GM23248 (cell line): ENCODE results near the gene ZNF669. TPM values are rescaled to one million over a fixed set of nuclear protein-coding genes. Genes with fewer than 3 reads are reported as not detected.
A peak's percentile ranks its signal among the peaks of the same experiment; 100 is the strongest.

Source experiments
- DNase-seq: peaks from one replicate; pipeline ENCODE4 v3.0.0-alpha.2; 2015
- H2AFZ ChIP-seq: fragments of 200-600 bp; sonication (generic); 2 replicates; pipeline ENCODE4 v1.6.1; 2016; ENCODE audit warnings: antibody characterized with exemption
- H3F3A ChIP-seq: fragments of 200-600 bp; sonication (generic); 2 replicates; pipeline ENCODE4 v1.6.1; 2016; ENCODE audit warnings: mild to moderate bottlenecking, antibody characterized with exemption, mixed run types; ENCODE audit not compliant: insufficient read depth
- H3K27ac ChIP-seq: fragments of 200-600 bp; sonication (generic); 2 replicates; pipeline ENCODE4 v1.5.1; 2016; ENCODE audit warnings: mild to moderate bottlenecking
- H3K27me3 ChIP-seq: fragments of 200-600 bp; sonication (generic); replicated peaks from 2 replicates; pipeline ENCODE4 v1.6.1; 2016; ENCODE audit warnings: mild to moderate bottlenecking; ENCODE audit not compliant: insufficient read depth
- H3K36me3 ChIP-seq: fragments of 200-600 bp; sonication (generic); 2 replicates; pipeline ENCODE4 v1.6.1; 2016; ENCODE audit warnings: low read depth, mild to moderate bottlenecking
- H3K4me1 ChIP-seq: fragments of 200-600 bp; sonication (generic); 2 replicates; pipeline ENCODE4 v1.6.1; 2016; ENCODE audit warnings: mild to moderate bottlenecking; ENCODE audit not compliant: insufficient read depth
- H3K4me2 ChIP-seq: fragments of 200-600 bp; sonication (generic); one replicate; pipeline ENCODE4 v1.6.1; 2016; ENCODE audit warnings: mild to moderate bottlenecking; ENCODE audit not compliant: unreplicated experiment
- H3K4me3 ChIP-seq: fragments of 200-600 bp; sonication (generic); 2 replicates; pipeline ENCODE4 v1.5.1; 2016; ENCODE audit warnings: mild to moderate bottlenecking
- H3K79me2 ChIP-seq: fragments of 200-600 bp; sonication (generic); 2 replicates; pipeline ENCODE4 v1.6.1; 2016; ENCODE audit warnings: mild to moderate bottlenecking; ENCODE audit not compliant: insufficient read depth
- H3K9ac ChIP-seq: fragments of 200-600 bp; sonication (generic); 2 replicates; pipeline ENCODE4 v1.6.1; 2016; ENCODE audit warnings: mild to moderate bottlenecking
- H3K9me2 ChIP-seq: fragments of 200-600 bp; sonication (generic); 2 replicates; pipeline ENCODE4 v1.6.1; 2016; ENCODE audit warnings: mixed run types, mild to moderate bottlenecking, moderate library complexity; ENCODE audit not compliant: insufficient read depth
- H3K9me3 ChIP-seq: fragments of 200-600 bp; sonication (generic); one replicate; pipeline ENCODE4 v1.6.1; 2017; ENCODE audit warnings: low read depth
- H4K20me1 ChIP-seq: fragments of 200-600 bp; sonication (generic); 2 replicates; pipeline ENCODE4 v1.6.0; 2016; ENCODE audit not compliant: insufficient read depth
- EZH2 ChIP-seq: fragments of 200-600 bp; sonication (generic); IDR thresholded peaks from 2 replicates; pipeline ENCODE4 v1.6.1; 2018; ENCODE audit warnings: antibody characterized with exemption, mild to moderate bottlenecking; ENCODE audit not compliant: insufficient read depth, poor library complexity, severe bottlenecking
- EZH2phosphoT487 ChIP-seq: fragments of 200-600 bp; sonication (generic); IDR thresholded peaks from 2 replicates; pipeline ENCODE4 v1.6.1; 2018; ENCODE audit warnings: antibody characterized with exemption, moderate library complexity, mild to moderate bottlenecking, low read depth; ENCODE audit not compliant: insufficient read depth
- WGBS, 2 experiments: methylation state at CpG; one replicate each; pipeline ENCODE4 v1.1.6; 2015 to 2017; ENCODE audit warnings: low lambda C conversion rate in 2 of 2, low coverage in 1 of 2; ENCODE audit errors: missing lambda C conversion rate in 2 of 2; 5-methylcytosine and 5-hydroxymethylcytosine counted together
- in situ Hi-C: fragments of 300-500 bp; cut with MboI; formaldehyde crosslinking; loops from 2 replicates; pipeline ENCODE4 v1.15.0; 2020
- polyA plus RNA-seq: library from polyadenylated mRNA; unstranded; fragments of >200 nt; fragmentation: Nextera tagmentation; extraction: Ambion mirVana; gene quantifications from 2 replicates; pipeline ENCODE4 v1.2.1, GENCODE V29; 2016
- total RNA-seq: library from RNA; depleted of rRNA; stranded (reverse); fragments of >200 nt; shearing (Covaris generic); gene quantifications from 2 replicates; pipeline ENCODE4 v1.2.3, GENCODE V29; 2014

ZNF669 gene
- total and polyA plus RNA-seq, 2 experiments from 2014 or later: 2.4 to 4.9 TPM

DNA sequence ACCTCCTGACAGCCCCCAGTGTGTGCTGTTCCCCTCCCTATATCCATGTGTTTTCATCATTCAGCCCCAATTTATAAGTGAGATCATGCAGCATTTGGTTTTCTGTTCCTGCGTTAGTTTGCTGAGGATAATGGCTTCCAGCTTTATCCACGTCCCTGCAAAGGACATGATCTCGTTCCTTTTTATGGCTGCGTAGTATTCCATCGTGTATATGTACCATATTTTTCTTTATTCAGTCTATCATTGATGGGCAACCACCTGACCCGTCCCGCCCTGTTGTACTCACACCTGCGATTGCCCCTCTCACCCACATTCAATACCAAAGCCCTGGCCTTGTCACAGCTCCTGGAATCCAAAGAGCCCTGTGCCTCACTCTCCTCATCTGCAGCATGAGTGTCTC lies 19.4 kb downstream of the ZNF669 start:
- Histone ChIP-seq H3K36me3 (no peaks in the 10 kb centered on the region), H2AFZ (no peak overlapping the region), H4K20me1 (no peaks in the 10 kb centered on the region), H3K27me3 (no peaks in the 10 kb centered on the region), H3K4me1 (no peaks in the 10 kb centered on the region), H3K9ac (no peak overlapping the region), H3K4me2 (no peak overlapping the region), H3K9me2 (no peaks in the 10 kb centered on the region), H3K27ac (no peak overlapping the region), H3F3A (no peaks in the 10 kb centered on the region), H3K79me2 (no peaks in the 10 kb centered on the region), H3K4me3 (no peak overlapping the region), H3K9me3 (no peaks in the 10 kb centered on the region)
- DNase-seq: no peak
- 70 to 72% methylated on average over 8 of the region's 8 CpGs for WGBS, 2 experiments
- in situ Hi-C loops: no loop called here
- TF ChIP-seq EZH2: no peak
- no peak for TF ChIP-seq EZH2phosphoT487

DNA sequence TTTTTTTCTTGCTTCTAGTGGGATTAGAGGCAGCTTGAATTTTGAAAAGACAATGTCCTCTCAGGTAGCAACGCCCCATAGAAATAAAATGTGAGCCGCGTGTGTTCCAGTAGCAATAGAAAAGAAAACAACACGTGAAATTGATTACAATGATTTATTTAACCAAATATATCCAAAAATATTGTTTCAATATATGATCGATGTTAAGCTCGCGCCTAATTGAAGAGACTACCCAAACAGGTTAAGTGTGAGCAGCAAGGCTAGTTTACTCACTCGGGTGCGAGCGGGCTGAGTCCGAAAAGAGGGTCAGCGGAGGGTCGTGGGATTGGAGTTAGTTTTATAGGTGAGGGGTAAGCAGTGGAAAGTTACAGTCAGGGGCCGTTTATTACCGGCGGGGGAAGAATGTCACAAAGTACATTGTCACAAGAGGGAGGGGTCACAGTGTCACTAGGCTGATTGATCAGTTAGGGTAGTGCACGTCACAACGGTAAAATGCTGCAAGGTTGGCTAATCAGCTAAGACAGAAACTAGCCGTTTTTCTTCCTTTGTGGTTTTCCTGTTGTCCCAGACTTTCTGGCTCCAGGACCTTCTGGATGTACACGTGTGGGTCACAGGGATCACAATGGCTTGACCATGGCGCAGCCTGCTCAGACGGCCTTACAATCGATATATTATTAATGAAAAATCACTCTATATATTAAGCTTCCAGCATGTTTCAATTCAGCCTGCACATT lies 24.8 kb downstream of the ZNF669 start:
- Histone ChIP-seq H2AFZ (peak overlapping the region; percentile 98), H3K9me3 (no peaks in the 10 kb centered on the region), H3K4me3 (peak overlapping the region; percentile 96), H3K27ac (no peak overlapping the region), H3F3A (no peaks in the 10 kb centered on the region), H3K4me2 (peak overlapping the region; percentile 96), H3K9ac (peak overlapping the region; percentile 86), H3K27me3 (no peaks in the 10 kb centered on the region), H3K9me2 (no peaks in the 10 kb centered on the region), H3K4me1 (peaks cover 10% of the 10 kb centered on the region), H3K36me3 (no peaks in the 10 kb centered on the region), H3K79me2 (0 out of 2 replicates have a peak, but pooled peaks cover 17% of the 10 kb centered on the region), H4K20me1 (no peaks in the 10 kb centered on the region)
- in situ Hi-C loops: no loop called here
- TF ChIP-seq EZH2phosphoT487 (no peak), EZH2 (no peak)
- WGBS, 2 experiments: 19 to 20% methylated on average over 23 of the region's 23 CpGs
- DNase-seq: no peak

DNA sequence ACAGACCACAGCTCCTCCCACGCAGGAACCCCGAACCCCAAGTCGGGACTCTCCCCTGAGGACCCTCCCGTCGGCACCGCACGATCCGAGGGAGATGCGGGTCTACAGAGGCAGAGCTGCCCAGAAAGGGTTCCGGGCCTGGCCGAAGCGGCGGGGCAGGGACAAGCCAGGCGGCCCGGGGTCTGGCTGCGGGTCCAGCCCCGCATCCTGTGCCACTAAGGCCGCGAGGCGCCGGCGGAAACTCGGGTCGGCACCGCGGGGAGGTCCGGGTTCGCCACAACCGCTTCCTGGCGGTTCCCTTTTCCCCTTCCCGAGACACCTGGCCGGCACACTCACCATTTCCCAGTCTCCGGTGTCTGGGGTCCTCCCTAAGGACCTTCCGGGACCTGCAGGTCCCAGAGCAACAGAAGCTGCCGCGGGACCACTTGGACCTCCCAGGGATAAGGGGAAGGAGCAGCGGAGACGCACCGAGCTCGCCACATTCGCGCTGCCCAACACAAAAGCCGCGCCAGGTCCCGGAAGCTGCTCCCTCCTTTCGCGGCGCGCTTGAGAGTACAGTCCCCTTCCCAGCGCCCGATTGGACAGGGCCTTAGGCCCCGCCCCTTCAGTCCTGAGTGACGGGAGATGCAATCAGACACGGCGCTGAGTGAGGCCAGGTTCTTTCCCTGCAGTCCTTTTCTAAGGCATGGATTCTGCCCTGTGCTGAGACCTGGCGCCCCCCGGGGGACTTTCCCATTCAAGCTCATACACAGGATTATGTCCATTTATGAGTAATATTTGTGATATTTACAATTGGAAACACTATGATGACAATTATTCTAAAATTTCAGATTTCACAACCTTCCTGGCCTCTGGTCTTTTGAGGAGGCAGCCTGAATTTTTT lies 25.7 kb downstream of the ZNF669 start, which contains the start of gene ZNF670:
ZNF670 (minus strand) TSS at position 554 of the 883 bp plus-strand sequence; CDS start at position 339, 215 bp downstream.
- Histone ChIP-seq H3K4me2 (peak within 1 kb of the TSS; percentile 96), H3K4me1 (peaks cover 10% of the 10 kb centered on the region), H3K9me3 (no peaks in the 10 kb centered on the region), H3K27ac (0 out of 2 replicates have a peak within 1 kb of the TSS, but pooled peaks have one; percentile 17), H3F3A (no peaks in the 10 kb centered on the region), H3K4me3 (peak within 1 kb of the TSS; percentile 96), H2AFZ (peak within 1 kb of the TSS; percentile 98), H3K9ac (peak within 1 kb of the TSS; percentile 86), H3K36me3 (no peaks in the 10 kb centered on the region), H3K9me2 (no peaks in the 10 kb centered on the region), H3K27me3 (no peaks in the 10 kb centered on the region), H4K20me1 (no peaks in the 10 kb centered on the region), H3K79me2 (0 out of 2 replicates have a peak, but pooled peaks cover 19% of the 10 kb centered on the region)
- peak; percentile 99 for DNase-seq
- in situ Hi-C loops: no loop called here
- 1 to 2% methylated on average over 48 to 57 of the region's 57 CpGs for WGBS, 2 experiments
- TF ChIP-seq EZH2 (no peak), EZH2phosphoT487 (no peak)

- no peak overlapping the region for H3K27ac ChIP-seq
- no peaks in the 10 kb centered on the region for H3K36me3 ChIP-seq
- in situ Hi-C loops: no loop called here
- 2 to 3% methylated on average over 8 of the region's 8 CpGs for whole genome bisulfite sequencing, 2 experiments
- DNase-seq: peak; percentile 45
- H4K20me1 ChIP-seq: no peaks in the 10 kb centered on the region
- peak overlapping the region; percentile 96 for H3K4me2 ChIP-seq
- peak overlapping the region; percentile 96 for H3K4me3 ChIP-seq
- H3K27me3 ChIP-seq: no peaks in the 10 kb centered on the region
- H3F3A ChIP-seq: no peaks in the 10 kb centered on the region
- H3K9me2 ChIP-seq: no peaks in the 10 kb centered on the region
- H3K9ac ChIP-seq: peak overlapping the region; percentile 86
- H3K79me2 ChIP-seq: peaks cover 24% of the 10 kb centered on the region; the same call in 1 of the 2 replicates
- H3K4me1 ChIP-seq: peaks cover 10% of the 10 kb centered on the region
- no peaks in the 10 kb centered on the region for H3K9me3 ChIP-seq
- H2AFZ ChIP-seq: peak overlapping the region; percentile 98
- TF ChIP-seq EZH2 (no peak), EZH2phosphoT487 (no peak)
Observed at GRCh38 chr1:247077876-247078257, 26.3 kb downstream of the ZNF669 start.
